Tibial artery (tissue), 4 donors: ENCODE results near the gene KLF9.

Experiments
- DNase-seq, 2 donors: peaks; one replicate each; pipeline ENCODE4 v3.0.0-alpha.2; 2019
- H3K27ac ChIP-seq, 2 donors: fragments of 200-600 bp; sonication (generic) in 1 of 2; 1 replicate in 1 of 2; 2 replicates in 1 of 2; pipeline ENCODE4 v1.5.1; 2018 to 2019; ENCODE audit warnings: mild to moderate bottlenecking in 1 of 2
- H3K27me3 ChIP-seq, 2 donors: fragments of 200-600 bp; sonication (generic) in 1 of 2; one replicate each; pipeline versions ENCODE4 v1.5.1 to v1.6.0; 2016 to 2019
- H3K36me3 ChIP-seq, 3 donors: fragments of 200-600 bp; sonication (generic) in 2 of 3; one replicate each; pipeline ENCODE4 v1.5.1; 2016 to 2019; ENCODE audit warnings: mild to moderate bottlenecking in 2 of 3
- H3K4me1 ChIP-seq, 4 donors: fragments of 200-600 bp; sonication (generic) in 2 of 4; 1 replicate in 3 of 4; 2 replicates in 1 of 4; pipeline ENCODE4 v1.5.1; 2016 to 2019
- H3K4me3 ChIP-seq, 2 donors: fragments of 200-600 bp; sonication (generic) in 1 of 2; 1 replicate in 1 of 2; 2 replicates in 1 of 2; pipeline ENCODE4 v1.5.1; 2018 to 2019; ENCODE audit warnings: mild to moderate bottlenecking in 2 of 2
- H3K9me3 ChIP-seq, 3 donors: fragments of 200-600 bp; sonication (generic) in 1 of 3; one replicate each; pipeline ENCODE4 v1.5.1; 2016 to 2019
- intact Hi-C: fragments of 100-400 bp; cut with DNase I; formaldehyde crosslinking; loops from one replicate; pipeline ENCODE4 v1.15.0; 2023; ENCODE audit warnings: low total_unique reads
- TF ChIP-seq, protein P1 (sequence below), 2 experiments: fragments of 200-600 bp in 1 of 2; fragments of 450-650 bp in 1 of 2; IDR thresholded peaks; one replicate each; pipeline ENCODE4 v1.5.1; 2017 to 2019; ENCODE audit warnings: antibody characterized with exemption in 2 of 2, mild to moderate bottlenecking in 1 of 2, moderate library complexity in 1 of 2

KLF9 gene

DNA sequence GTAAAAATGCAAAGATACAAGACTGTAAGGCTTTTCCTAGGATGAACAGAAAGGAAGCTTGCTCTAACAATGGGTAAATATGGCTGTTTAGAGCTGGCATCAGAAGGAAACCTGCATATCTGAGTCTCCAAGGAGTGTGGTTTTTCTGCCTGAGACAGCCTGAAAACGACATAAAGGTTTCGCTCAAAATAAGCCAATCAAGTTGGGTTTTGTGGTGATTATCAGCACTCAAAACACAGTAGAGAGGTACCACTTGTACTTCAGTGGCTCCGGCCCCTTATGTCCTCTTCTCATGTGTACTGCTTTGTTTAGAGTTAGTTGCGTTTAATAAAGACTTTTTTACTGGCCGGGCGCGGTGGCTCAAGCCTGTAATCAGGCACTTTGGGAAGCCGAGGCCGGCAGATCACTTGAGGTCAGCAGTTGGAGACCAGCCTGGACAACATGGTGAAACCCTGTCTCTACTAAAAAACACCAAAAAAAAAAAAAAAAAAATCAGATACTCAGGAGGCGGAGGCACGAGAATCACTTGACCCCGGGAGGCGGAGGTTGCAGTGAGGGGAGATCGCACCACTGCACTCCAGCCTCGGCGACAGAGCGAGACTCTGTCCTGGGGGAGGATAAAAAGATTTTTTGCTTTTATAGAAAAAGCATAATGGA is 39.4 kb downstream of the KLF9 start:
- intact Hi-C loops: no loop called here
- no peak overlapping the region for H3K27ac ChIP-seq
- H3K9me3 ChIP-seq: no peaks in the 10 kb centered on the region
- no peaks in the 10 kb centered on the region for H3K27me3 ChIP-seq
- TF ChIP-seq, protein P1, sequence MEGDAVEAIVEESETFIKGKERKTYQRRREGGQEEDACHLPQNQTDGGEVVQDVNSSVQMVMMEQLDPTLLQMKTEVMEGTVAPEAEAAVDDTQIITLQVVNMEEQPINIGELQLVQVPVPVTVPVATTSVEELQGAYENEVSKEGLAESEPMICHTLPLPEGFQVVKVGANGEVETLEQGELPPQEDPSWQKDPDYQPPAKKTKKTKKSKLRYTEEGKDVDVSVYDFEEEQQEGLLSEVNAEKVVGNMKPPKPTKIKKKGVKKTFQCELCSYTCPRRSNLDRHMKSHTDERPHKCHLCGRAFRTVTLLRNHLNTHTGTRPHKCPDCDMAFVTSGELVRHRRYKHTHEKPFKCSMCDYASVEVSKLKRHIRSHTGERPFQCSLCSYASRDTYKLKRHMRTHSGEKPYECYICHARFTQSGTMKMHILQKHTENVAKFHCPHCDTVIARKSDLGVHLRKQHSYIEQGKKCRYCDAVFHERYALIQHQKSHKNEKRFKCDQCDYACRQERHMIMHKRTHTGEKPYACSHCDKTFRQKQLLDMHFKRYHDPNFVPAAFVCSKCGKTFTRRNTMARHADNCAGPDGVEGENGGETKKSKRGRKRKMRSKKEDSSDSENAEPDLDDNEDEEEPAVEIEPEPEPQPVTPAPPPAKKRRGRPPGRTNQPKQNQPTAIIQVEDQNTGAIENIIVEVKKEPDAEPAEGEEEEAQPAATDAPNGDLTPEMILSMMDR (IDR thresholded peaks at IDR 0.05): no peak
- no peak overlapping the region for H3K4me3 ChIP-seq
- no peaks in the 10 kb centered on the region for H3K36me3 ChIP-seq
- H3K4me1 ChIP-seq: no peaks in the 10 kb centered on the region
- DNase-seq: no peak

DNA sequence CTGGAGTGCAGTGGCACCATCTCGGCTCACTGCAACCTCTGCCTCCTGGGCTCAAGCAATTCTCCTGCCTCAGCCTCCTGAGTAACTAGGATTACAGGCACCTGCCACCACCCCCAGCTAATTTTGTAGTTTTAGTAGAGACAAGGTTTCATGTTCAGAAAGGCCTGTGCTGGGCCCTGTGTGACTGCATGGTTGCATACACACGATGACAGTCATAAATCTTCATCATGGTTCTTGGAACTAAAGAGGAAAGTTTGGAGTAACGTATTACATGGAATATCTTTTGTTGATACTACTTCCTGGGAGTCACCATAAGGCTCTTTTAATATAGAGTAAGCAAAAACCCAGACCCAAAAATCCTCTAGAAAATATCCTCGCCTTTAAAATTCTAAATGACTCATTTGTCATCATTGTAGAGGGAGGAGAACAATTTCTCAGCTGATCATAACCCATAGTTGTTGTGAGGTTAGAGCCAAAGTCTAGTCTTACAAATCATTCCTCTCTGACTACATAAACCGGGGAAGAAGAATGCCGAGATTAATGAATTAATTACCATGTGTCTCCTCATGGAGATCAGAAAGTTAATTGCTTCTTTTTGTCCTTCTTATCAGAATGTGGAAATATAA is 47.0 kb downstream of the KLF9 start:
- Histone ChIP-seq H3K4me1 (no peaks in the 10 kb centered on the region), H3K36me3 (no peaks in the 10 kb centered on the region), H3K9me3 (no peaks in the 10 kb centered on the region), H3K27ac (no peak overlapping the region), H3K4me3 (no peak overlapping the region), H3K27me3 (no peaks in the 10 kb centered on the region)
- TF ChIP-seq, protein P1 (IDR thresholded peaks at IDR 0.05): no peak
- intact Hi-C loops: no loop called here
- no peak for DNase-seq

DNA sequence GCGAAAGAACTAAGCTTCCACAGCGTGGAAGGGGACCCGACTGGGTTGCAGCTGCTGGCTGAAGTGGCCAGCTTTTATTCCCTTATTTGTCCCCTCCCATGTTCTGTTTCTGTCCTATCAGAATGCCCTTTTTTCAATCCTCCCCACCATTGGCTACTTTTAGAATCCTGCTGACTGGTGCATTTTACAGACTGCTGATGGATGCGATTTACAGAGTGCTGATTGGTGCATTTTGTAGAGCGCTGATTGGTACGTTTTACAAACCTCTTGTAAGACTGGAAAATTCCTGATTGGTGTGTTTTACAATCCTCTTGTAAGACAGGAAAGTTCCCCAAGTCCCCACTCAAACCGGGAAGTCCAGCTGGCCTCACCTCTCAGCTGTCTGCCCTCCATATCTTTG is 50.7 kb downstream of the KLF9 start:
- intact Hi-C loops: no loop called here
- H3K36me3 ChIP-seq: no peaks in the 10 kb centered on the region
- TF ChIP-seq, protein P1 (IDR thresholded peaks at IDR 0.05): no peak

DNA sequence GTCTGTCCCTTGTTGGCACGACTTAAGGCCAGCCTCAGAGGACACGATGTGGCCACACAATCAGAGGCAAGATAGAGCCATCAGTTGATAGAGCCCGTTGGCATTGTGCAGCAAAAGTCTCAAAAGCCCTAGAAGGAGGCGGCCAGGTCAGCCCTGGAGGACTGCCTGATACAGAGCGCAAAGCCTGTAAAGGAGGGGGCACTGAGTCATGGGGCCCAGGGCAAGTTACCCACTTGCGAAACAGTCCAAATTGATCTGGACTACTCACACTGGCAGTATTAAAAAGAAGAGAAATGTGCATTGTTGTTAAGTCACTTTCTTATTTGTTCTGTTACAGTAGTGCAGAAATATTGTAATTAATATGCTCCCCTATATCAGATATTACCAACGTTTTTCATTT is 51.5 kb downstream of the KLF9 start:
- no peak for DNase-seq
- Histone ChIP-seq H3K36me3 (peaks cover 0 to 4% (median 0%) of the 10 kb centered on the region in 3 donors), H3K27ac (no peak overlapping the region), H3K27me3 (no peaks in the 10 kb centered on the region), H3K4me3 (no peak overlapping the region), H3K9me3 (no peaks in the 10 kb centered on the region), H3K4me1 (no peaks in the 10 kb centered on the region)
- intact Hi-C loops: no loop called here
- TF ChIP-seq, protein P1 (IDR thresholded peaks at IDR 0.05): no peak

More for the DNA sequence above, 50.7 kb downstream of the KLF9 start:
- no peaks in the 10 kb centered on the region for H3K27me3 ChIP-seq
- DNase-seq: no peak
- H3K4me1 ChIP-seq: no peaks in the 10 kb centered on the region
- no peak overlapping the region for H3K4me3 ChIP-seq
- no peak overlapping the region for H3K27ac ChIP-seq
- H3K9me3 ChIP-seq: no peaks in the 10 kb centered on the region

DNA sequence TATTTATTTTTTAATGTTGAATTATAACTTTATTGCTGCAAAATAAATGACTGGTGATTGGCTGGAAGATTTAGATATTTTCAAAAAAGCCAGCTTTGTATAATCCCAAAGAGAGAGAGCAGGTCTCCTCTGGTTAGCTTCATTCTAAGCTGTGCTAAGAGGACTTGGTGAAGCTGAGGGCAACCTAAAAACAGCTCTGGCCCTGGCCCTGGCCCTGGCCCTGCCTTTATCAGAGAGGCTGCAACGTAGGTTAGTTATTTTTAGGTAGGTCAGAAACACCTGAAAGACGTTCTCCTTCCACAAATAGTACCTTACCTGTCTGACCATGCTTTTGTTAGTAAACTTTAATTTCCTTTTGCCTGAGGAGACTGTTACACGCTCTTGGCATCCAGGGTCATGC is 58.7 kb downstream of the KLF9 start:
- TF ChIP-seq, protein P1 (IDR thresholded peaks at IDR 0.05): no peak
- Histone ChIP-seq H3K27me3 (no peaks in the 10 kb centered on the region), H3K27ac (peak overlapping the region in 1 of 2 donors; percentile 6), H3K36me3 (peaks cover 0 to 30% (median 10%) of the 10 kb centered on the region in 3 donors), H3K9me3 (no peaks in the 10 kb centered on the region), H3K4me3 (no peak overlapping the region), H3K4me1 (peaks cover 0 to 21% (median 0%) of the 10 kb centered on the region in 4 donors)
- intact Hi-C loops: loop anchor here (10.0 kb wide), 2 partner anchors 49 to 139 kb away; no protein-coding TSS in a partner anchor
- no peak for DNase-seq
